Ovary (tissue), 3 donors: ENCODE data around the gene PHLDB2.

Experiments used
- EP300 ChIP-seq: sonication (generic); formaldehyde crosslinking; IDR thresholded peaks from one replicate; pipeline ENCODE4 v1.6.1; 2017; ENCODE audit warnings: antibody characterized with exemption
- TF ChIP-seq, protein P1 (sequence below), 3 donors: fragments of 450-650 bp in 2 of 3; fragments of 200-600 bp in 1 of 3; IDR thresholded peaks; one replicate each; pipeline versions ENCODE4 v1.5.1 to v1.8.0; 2016 to 2022; ENCODE audit warnings: antibody characterized with exemption in 3 of 3, mild to moderate bottlenecking in 1 of 3
- donor health status: DM: no; HTN: no; CAD: no.

DNA sequence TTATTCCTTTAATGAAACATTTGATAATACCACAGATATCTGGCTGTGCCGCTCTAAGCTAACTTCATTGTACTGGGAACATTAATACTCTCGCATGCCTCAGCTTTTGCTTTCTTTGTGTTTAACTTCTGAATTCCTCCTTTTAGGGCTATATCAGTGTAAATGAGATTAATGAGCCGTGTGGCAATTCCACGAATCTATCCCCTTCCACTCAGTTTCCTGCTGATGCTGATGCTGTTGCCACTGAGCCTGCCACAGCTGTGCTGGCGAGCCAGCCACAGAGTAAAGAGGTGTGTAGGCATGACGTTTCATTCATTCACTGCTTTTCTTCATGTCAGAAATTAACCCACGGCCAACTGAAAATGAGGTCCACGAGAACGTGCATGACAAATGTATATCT is 89.7 kb downstream of the PHLDB2 start:
- TF ChIP-seq EP300, result no peak
- TF ChIP-seq, protein P1, sequence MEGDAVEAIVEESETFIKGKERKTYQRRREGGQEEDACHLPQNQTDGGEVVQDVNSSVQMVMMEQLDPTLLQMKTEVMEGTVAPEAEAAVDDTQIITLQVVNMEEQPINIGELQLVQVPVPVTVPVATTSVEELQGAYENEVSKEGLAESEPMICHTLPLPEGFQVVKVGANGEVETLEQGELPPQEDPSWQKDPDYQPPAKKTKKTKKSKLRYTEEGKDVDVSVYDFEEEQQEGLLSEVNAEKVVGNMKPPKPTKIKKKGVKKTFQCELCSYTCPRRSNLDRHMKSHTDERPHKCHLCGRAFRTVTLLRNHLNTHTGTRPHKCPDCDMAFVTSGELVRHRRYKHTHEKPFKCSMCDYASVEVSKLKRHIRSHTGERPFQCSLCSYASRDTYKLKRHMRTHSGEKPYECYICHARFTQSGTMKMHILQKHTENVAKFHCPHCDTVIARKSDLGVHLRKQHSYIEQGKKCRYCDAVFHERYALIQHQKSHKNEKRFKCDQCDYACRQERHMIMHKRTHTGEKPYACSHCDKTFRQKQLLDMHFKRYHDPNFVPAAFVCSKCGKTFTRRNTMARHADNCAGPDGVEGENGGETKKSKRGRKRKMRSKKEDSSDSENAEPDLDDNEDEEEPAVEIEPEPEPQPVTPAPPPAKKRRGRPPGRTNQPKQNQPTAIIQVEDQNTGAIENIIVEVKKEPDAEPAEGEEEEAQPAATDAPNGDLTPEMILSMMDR (IDR thresholded peaks at IDR 0.05), result no peak
